Heart right ventricle (tissue), 16 donors: Measurements from ENCODE around the gene ZYG11A. TPM values are rescaled to one million over a fixed set of nuclear protein-coding genes. Genes with fewer than 3 reads are reported as not detected.

Experiments used
- ATAC-seq, 8 donors: fragments of 200-7000 bp; cut with Tn5 transposase; one replicate each; pipeline ENCODE4 v1.9.1; 2020; ENCODE audit warnings: mild to moderate bottlenecking in 8 of 8, moderate library complexity in 8 of 8, moderate number of reproducible peaks in 1 of 8
- DNase-seq, 2 donors: peaks; one replicate each; pipeline ENCODE4 v3.0.0-alpha.2; 2020
- H3K27ac ChIP-seq, 10 donors: fragments of 200-600 bp; sonication (generic) in 2 of 10; one replicate each; pipeline versions ENCODE4 v1.5.0 to v1.8.0; 2020 to 2022; ENCODE audit warnings: mild to moderate bottlenecking in 3 of 10
- H3K27me3 ChIP-seq, 7 donors: fragments of 200-600 bp; one replicate each; pipeline ENCODE4 v1.8.0; 2021 to 2022; ENCODE audit warnings: mild to moderate bottlenecking in 2 of 7
- H3K36me3 ChIP-seq, 9 donors: fragments of 200-600 bp; sonication (generic) in 1 of 9; one replicate each; pipeline versions ENCODE4 v1.5.0 to v1.8.0; 2020 to 2022; ENCODE audit warnings: mild to moderate bottlenecking in 2 of 9
- H3K4me1 ChIP-seq, 9 donors: fragments of 200-600 bp; sonication (generic) in 1 of 9; one replicate each; pipeline versions ENCODE4 v1.5.0 to v1.8.0; 2020 to 2022; ENCODE audit warnings: mild to moderate bottlenecking in 4 of 9
- H3K4me3 ChIP-seq, 10 donors: fragments of 200-600 bp; sonication (generic) in 2 of 10; one replicate each; pipeline versions ENCODE4 v1.5.0 to v1.8.0; 2020 to 2022; ENCODE audit warnings: mild to moderate bottlenecking in 7 of 10, moderate library complexity in 2 of 10
- H3K9me3 ChIP-seq, 11 donors: fragments of 200-600 bp in 10 of 11; sonication (generic) in 2 of 11; one replicate each; pipeline versions ENCODE4 v1.5.0 to v1.8.0; 2013 to 2022; ENCODE audit warnings: mild to moderate bottlenecking in 2 of 11, control low read depth in 1 of 11, moderate library complexity in 1 of 11
- CTCF ChIP-seq, 9 donors: fragments of 200-600 bp; sonication (generic) in 2 of 9; IDR thresholded peaks; one replicate each; pipeline versions ENCODE4 v1.5.0 to v1.8.0; 2021 to 2022; ENCODE audit warnings: antibody characterized with exemption in 9 of 9, mild to moderate bottlenecking in 5 of 9, moderate library complexity in 1 of 9
- WGBS, 2 donors: extraction: QIAGEN DNeasy Blood & Tissue Kit; methylation state at CpG; one replicate each; pipeline ENCODE4 v1.1.7; 2013; ENCODE audit warnings: inconsistent platforms in 1 of 2; 5-methylcytosine and 5-hydroxymethylcytosine counted together
- intact Hi-C, 10 donors: fragments of 100-400 bp; cut with DNase I; formaldehyde crosslinking; loops; one replicate each; pipeline versions ENCODE4 v1.11.1 to v1.14.2; 2022
- polyA plus RNA-seq, 2 donors: library from polyadenylated mRNA; stranded (reverse); fragments of 200-250 nt; gene quantifications; one replicate each; pipeline ENCODE4 v1.2.3, GENCODE V29; 2013
- total RNA-seq, 10 donors: library from RNA; stranded (reverse); fragmentation: NEBNext Ultra II Directional in 3 of 10; extraction: Animal tissue kit (Norgen Biotek cat#: 25700) in 3 of 10; gene quantifications; one replicate each; pipeline versions ENCODE4 v1.2.1 to v1.2.4, GENCODE V29; 2021 to 2023
- donor health status: Arrhythmogenic right ventricular cardiomyopathy.
- donor health status: ischemic (EF 13 %, LVEDD 7.1; RV severe dilation, severe dysfunction).
- donor health status: healthy with polysubstance abuse.
- donor health status: DM: no; HTN: yes; CAD: no.
- donor health status: DM: no; HTN: no; CAD: no.
- donor health status: ischemic (EF 25% LVEDD 6.9; RV normal size, moderate dysfunction).
- donor health status: ischemic (EF 25% LVEDD 5.7; RV mildly dilated, moderate dysfunction).
- donor health status: healthy.
- donor health status: DM: yes; HTN: yes; CAD: no.
- donor health status: Ischemic cardiomyopathy.
- donor health status: ischemic (EF 35%, LVEDD 5.7; RV mildly dilated, moderate dysfunction).
- donor health status: nonischemic (EF 11% LVEDD 7.7; RV severe dilation, severe dysfunction).
- donor health status: DM: yes; HTN: yes; CAD: no.
- donor health status: PGD.
- donor health status: ischemic (EF 29% LVEDD 5.4; RV normal size, mild dysfunction).
- donor health status: nonischemic (EF 23%, LVEDD 6.1; RV moderate dilation, normal function).

Gene ZYG11A
- total and polyA plus RNA-seq, 12 donors, result 0.07 TPM; not detected in 11

DNA sequence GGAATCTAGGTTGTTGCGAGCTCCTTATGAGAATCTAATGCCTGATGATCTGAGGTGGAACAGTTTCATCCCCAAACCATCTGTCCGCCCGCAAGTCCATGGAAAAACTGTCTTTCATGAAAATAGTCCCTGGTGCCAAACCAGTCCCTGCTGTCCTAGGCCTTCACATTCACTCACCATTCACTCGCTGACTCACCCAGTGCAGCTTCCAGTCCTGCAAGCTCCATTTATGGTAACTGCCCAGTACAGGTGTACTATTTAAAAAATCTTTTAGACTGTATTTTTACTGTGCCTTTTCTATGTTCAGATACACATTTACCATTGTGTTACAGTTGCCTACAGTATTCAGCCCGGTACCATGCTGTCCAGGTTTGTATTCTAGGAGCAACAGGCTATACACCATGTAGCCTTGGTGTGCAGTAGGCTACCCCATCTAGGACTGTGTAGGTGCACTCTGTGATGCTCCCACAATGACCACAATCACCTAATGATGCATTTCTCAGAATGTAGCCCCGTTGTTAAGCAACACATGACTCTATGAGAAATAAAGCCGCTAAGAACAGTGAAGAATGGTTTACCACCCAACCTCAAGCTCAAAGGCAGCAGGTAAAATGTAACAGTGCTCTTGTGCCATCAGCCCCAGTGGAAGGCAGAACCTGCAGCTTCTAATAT is 76.6 kb downstream of the ZYG11A start:
- ATAC-seq, result no peak
- intact Hi-C loops, result loop anchor here in 5 of 10 donors (10.0 kb wide), 3 partner anchors 46 to 266 kb away; no protein-coding TSS in a partner anchor
- DNase-seq, result no peak
- Histone ChIP-seq H3K36me3 (no peaks in the 10 kb centered on the region), H3K27me3 (peaks cover 0 to 11% (median 3%) of the 10 kb centered on the region in 7 donors), H3K4me1 (peaks cover 0 to 46% (median 22%) of the 10 kb centered on the region in 9 donors), H3K4me3 (no peak overlapping the region), H3K9me3 (no peaks in the 10 kb centered on the region), H3K27ac (peak overlapping the region in 1 of 10 donors; percentile 92)
- TF ChIP-seq CTCF (IDR thresholded peaks at IDR 0.05), result no peak
- 91 to 94% methylated on average over 7 of the region's 7 CpGs for WGBS, 2 donors

- Histone ChIP-seq H3K9me3 (no peaks in the 10 kb centered on the region), H3K4me1 (peaks cover 0 to 40% (median 17%) of the 10 kb centered on the region in 9 donors), H3K4me3 (peak overlapping the region in 2 of 10 donors; percentile 71 to 85), H3K36me3 (no peaks in the 10 kb centered on the region), H3K27me3 (peaks cover 0 to 11% (median 3%) of the 10 kb centered on the region in 7 donors), H3K27ac (peak overlapping the region in 6 of 10 donors; percentile 84 to 95 (median 92))
- 86 to 90% methylated on average over 10 of the region's 10 CpGs for WGBS, 2 donors
- ATAC-seq (no peak), DNase-seq (no peak)
- no peak for TF ChIP-seq CTCF (IDR thresholded peaks at IDR 0.05)
- intact Hi-C loops, result loop anchor here in 6 of 10 donors (10.0 kb wide), 4 partner anchors 45 to 265 kb away; partner anchors contain the start of gene ZYG11B (in 1 of the 6)
These were observed 77.3 kb downstream of the ZYG11A start for GRCh38 chr1:52919723-52920483.

GRCh38 chr1:52920791-52921291 is 78.3 kb downstream of the ZYG11A start:
- Histone ChIP-seq H3K4me3 (peak overlapping the region; percentile 52 to 97 (median 76)), H3K27ac (peak overlapping the region; percentile 77 to 95 (median 89)), H3K27me3 (peaks cover 0 to 11% (median 3%) of the 10 kb centered on the region in 7 donors), H3K36me3 (no peaks in the 10 kb centered on the region), H3K9me3 (no peaks in the 10 kb centered on the region), H3K4me1 (peaks cover 0 to 38% (median 14%) of the 10 kb centered on the region in 9 donors)
- WGBS, 2 donors, result 12 to 15% methylated on average over 35 of the region's 35 CpGs
- TF ChIP-seq CTCF (IDR thresholded peaks at IDR 0.05), result no peak
- peak; percentile 51 to 89 (median 78) for ATAC-seq
- intact Hi-C loops, result loop anchor here in 2 of 10 donors (10.0 kb wide), 3 partner anchors 196 to 264 kb away; partner anchors contain the start of gene ZYG11B (in 1 of the 2)
- DNase-seq, result peak in 1 of 2 donors; percentile 43

- H3K27me3 ChIP-seq, result peaks cover 0 to 8% (median 3%) of the 10 kb centered on the region in 7 donors
- H3K27ac ChIP-seq, result peak overlapping the region in 9 of 10 donors; percentile 15 to 90 (median 86)
- intact Hi-C loops, result loop anchor here in 2 of 10 donors (5.0 to 10.0 kb wide), 4 partner anchors 201 to 259 kb away; partner anchors contain the start of genes COA7 (in 1 of the 2) and ZYG11B (in 1 of the 2)
- H3K4me1 ChIP-seq, result peaks cover 5 to 36% (median 26%) of the 10 kb centered on the region in 9 donors
- no peak for TF ChIP-seq CTCF (IDR thresholded peaks at IDR 0.05)
- DNase-seq (no peak), ATAC-seq (peak in 2 of 8 donors; percentile 14 to 23)
- H3K9me3 ChIP-seq, result no peaks in the 10 kb centered on the region
- H3K36me3 ChIP-seq, result peaks cover 0 to 6% (median 0%) of the 10 kb centered on the region in 9 donors
- peak overlapping the region in 5 of 10 donors; percentile 5 to 78 (median 15) for H3K4me3 ChIP-seq
- WGBS, 2 donors, result 32 to 38% methylated on average over 5 of the region's 5 CpGs
These were observed 83.0 kb downstream of the ZYG11A start for GRCh38 chr1:52925571-52926005.
